ENCODE measurements around the gene HSD17B2.

The HSD17B2 gene, protein sequence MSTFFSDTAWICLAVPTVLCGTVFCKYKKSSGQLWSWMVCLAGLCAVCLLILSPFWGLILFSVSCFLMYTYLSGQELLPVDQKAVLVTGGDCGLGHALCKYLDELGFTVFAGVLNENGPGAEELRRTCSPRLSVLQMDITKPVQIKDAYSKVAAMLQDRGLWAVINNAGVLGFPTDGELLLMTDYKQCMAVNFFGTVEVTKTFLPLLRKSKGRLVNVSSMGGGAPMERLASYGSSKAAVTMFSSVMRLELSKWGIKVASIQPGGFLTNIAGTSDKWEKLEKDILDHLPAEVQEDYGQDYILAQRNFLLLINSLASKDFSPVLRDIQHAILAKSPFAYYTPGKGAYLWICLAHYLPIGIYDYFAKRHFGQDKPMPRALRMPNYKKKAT
- 0 to 0.19 (median 0) reads per million in 3 donors for total RNA-seq

DNA sequence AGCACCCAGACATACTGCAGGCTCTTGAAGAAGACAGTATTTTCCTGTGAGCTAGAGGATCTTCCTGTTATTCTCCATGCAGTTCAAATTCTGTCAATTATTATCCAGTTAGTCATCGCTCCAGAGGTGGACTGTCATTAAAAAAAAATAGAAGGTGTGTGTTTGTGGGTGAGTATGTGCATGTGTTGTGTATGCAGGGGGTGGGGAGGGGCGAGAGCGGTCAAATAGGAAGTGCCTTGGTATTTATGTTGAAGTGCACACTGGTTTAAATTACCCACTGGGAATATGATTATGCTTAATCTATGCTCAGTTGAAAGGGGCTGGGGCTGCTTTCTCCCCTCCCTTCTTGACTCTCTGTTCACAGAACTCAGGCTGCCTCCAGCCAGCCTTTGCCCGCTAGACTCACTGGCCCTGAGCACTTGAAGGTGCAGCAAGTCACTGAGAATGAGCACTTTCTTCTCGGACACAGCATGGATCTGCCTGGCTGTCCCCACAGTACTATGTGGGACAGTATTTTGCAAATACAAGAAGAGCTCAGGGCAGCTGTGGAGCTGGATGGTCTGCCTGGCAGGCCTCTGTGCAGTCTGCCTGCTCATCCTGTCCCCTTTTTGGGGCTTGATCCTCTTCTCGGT is at the start of gene HSD17B2:
HSD17B2 (plus strand) TSS at position 273 of the 632 bp plus-strand sequence; CDS start at position 445, 172 bp downstream.
- Histone ChIP-seq H3K36me3 (ENCODE audit: control insufficient read depth, insufficient read depth, low read length) (no peaks in the 10 kb centered on the region), H3K4me3 (ENCODE audit: insufficient read depth, low read depth, low read length, poor library complexity, severe bottlenecking) (no peak within 1 kb of the TSS), H3K27me3 (replicated peaks; ENCODE audit: control insufficient read depth, insufficient read depth, low read length, poor library complexity, severe bottlenecking) (no peaks in the 10 kb centered on the region), H3K4me1 (ENCODE audit: control insufficient read depth, insufficient read depth, low read length, poor library complexity, severe bottlenecking) (no peaks in the 10 kb centered on the region), H3K9me3 (ENCODE audit: control insufficient read depth, low read length) (no peaks in the 10 kb centered on the region), H3K27ac (ENCODE audit: insufficient read depth, low read length, poor library complexity, severe bottlenecking) (no peak within 1 kb of the TSS)
- DNase-seq, result no peak

- Histone ChIP-seq H3K27me3 (replicated peaks; ENCODE audit: control insufficient read depth, insufficient read depth, low read length, poor library complexity, severe bottlenecking) (no peaks in the 10 kb centered on the region), H3K9me3 (ENCODE audit: control insufficient read depth, low read length) (no peaks in the 10 kb centered on the region), H3K27ac (ENCODE audit: insufficient read depth, low read length, poor library complexity, severe bottlenecking) (no peak overlapping the region), H3K4me1 (ENCODE audit: control insufficient read depth, insufficient read depth, low read length, poor library complexity, severe bottlenecking) (no peaks in the 10 kb centered on the region), H3K36me3 (ENCODE audit: control insufficient read depth, insufficient read depth, low read length) (no peaks in the 10 kb centered on the region), H3K4me3 (ENCODE audit: insufficient read depth, low read depth, low read length, poor library complexity, severe bottlenecking) (no peak overlapping the region)
- DNase-seq, result no peak
Measured at GRCh38 chr16:81987121-81987520, 47.9 kb upstream of the HSD17B2 start.

DNA sequence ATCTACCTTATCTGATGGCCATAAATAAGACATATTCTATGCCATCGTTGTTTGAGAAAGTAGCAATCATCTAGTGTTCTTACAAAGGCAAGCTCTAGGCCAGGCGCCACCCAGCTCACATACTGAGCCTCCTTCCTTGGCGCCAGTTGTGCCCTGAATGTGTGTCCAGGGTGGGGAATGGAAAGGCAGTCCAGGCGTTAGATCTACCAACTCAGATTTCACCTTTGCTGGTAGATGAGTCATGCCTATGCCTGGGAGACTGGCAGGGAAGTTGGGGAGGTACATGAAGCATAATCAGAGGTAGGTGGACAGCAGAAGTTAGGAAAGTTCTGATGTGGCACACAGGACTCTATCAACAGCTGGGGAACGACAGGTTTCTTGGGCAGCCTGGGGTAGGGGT is 47.3 kb upstream of the HSD17B2 start:
- no peak overlapping the region for H3K27ac ChIP-seq (ENCODE audit: insufficient read depth, low read length, poor library complexity, severe bottlenecking)
- no peak overlapping the region for H3K4me3 ChIP-seq (ENCODE audit: insufficient read depth, low read depth, low read length, poor library complexity, severe bottlenecking)
- no peak for DNase-seq
- no peaks in the 10 kb centered on the region for H3K36me3 ChIP-seq (ENCODE audit: control insufficient read depth, insufficient read depth, low read length)
- H3K27me3 ChIP-seq (replicated peaks; ENCODE audit: control insufficient read depth, insufficient read depth, low read length, poor library complexity, severe bottlenecking), result no peaks in the 10 kb centered on the region
- no peaks in the 10 kb centered on the region for H3K4me1 ChIP-seq (ENCODE audit: control insufficient read depth, insufficient read depth, low read length, poor library complexity, severe bottlenecking)
- H3K9me3 ChIP-seq (ENCODE audit: control insufficient read depth, low read length), result no peaks in the 10 kb centered on the region

DNA sequence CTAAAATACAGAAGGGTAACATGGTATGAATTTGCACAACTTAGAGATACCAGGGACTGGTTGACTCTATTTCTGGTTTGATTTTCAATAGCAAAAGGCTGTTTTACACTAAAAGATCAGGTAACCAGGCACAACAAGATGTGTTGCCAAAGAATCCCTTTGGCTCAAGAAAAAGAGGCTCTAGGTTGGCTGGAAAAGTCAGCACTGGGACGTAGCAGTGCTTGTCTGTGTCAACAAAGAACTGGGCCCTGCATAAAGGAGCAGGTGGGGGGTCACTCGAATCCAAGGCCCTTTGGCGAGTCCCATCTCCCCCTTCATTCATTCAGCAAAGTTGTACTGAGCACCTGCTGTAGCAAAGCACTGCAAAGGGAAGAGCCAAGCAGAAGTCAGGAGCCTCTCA is 42.2 kb upstream of the HSD17B2 start:
- H3K36me3 ChIP-seq (ENCODE audit: control insufficient read depth, insufficient read depth, low read length), result no peaks in the 10 kb centered on the region
- no peak overlapping the region for H3K27ac ChIP-seq (ENCODE audit: insufficient read depth, low read length, poor library complexity, severe bottlenecking)
- no peak for DNase-seq
- H3K4me1 ChIP-seq (ENCODE audit: control insufficient read depth, insufficient read depth, low read length, poor library complexity, severe bottlenecking), result no peaks in the 10 kb centered on the region
- no peaks in the 10 kb centered on the region for H3K27me3 ChIP-seq (replicated peaks; ENCODE audit: control insufficient read depth, insufficient read depth, low read length, poor library complexity, severe bottlenecking)
- H3K9me3 ChIP-seq (ENCODE audit: control insufficient read depth, low read length), result no peaks in the 10 kb centered on the region
- no peak overlapping the region for H3K4me3 ChIP-seq (ENCODE audit: insufficient read depth, low read depth, low read length, poor library complexity, severe bottlenecking)

DNA sequence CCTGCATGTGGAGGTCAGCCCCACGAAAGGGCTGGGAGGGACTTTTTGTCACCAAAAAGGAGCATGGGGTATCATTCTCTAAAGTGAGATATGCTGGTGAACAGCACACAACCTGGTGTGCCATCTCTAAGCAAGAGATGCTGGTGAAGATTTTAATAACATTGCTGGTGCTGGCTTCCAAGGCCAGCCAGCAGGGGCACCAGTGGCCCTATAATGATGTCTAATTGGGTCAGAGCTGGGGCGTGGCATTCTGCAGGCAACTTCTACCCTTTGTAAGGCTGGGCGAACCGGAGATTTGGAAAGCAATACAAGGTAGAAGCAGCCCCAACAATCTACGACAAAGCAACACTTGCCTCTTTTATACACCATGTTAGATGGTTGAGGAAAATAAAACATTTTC is 40.6 kb upstream of the HSD17B2 start:
- Histone ChIP-seq H3K4me3 (ENCODE audit: insufficient read depth, low read depth, low read length, poor library complexity, severe bottlenecking) (no peak overlapping the region), H3K27me3 (replicated peaks; ENCODE audit: control insufficient read depth, insufficient read depth, low read length, poor library complexity, severe bottlenecking) (no peaks in the 10 kb centered on the region), H3K27ac (ENCODE audit: insufficient read depth, low read length, poor library complexity, severe bottlenecking) (no peak overlapping the region), H3K9me3 (ENCODE audit: control insufficient read depth, low read length) (no peaks in the 10 kb centered on the region), H3K4me1 (ENCODE audit: control insufficient read depth, insufficient read depth, low read length, poor library complexity, severe bottlenecking) (no peaks in the 10 kb centered on the region), H3K36me3 (ENCODE audit: control insufficient read depth, insufficient read depth, low read length) (peaks cover 6% of the 10 kb centered on the region)
- DNase-seq, result no peak

DNA sequence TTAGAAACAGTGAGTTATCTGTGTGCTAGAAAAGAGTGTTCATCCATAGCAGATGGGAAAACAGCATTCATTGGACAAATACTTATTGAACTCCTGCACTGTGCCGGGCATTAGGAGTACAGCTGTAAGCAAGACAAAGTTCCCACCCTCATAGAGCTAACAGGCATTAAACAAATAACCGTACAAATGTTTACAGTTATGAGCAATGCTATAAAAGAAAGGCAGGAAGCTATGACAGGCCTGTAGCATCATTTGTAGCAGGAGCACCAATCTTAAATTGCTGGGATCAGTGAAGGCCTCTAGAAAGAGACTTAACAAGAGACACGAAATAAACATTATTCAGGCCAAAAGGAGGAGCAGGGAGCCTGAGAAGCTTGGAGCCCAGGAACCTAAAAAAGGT is 39.4 kb upstream of the HSD17B2 start:
- DNase-seq, result no peak
- Histone ChIP-seq H3K4me3 (ENCODE audit: insufficient read depth, low read depth, low read length, poor library complexity, severe bottlenecking) (no peak overlapping the region), H3K27me3 (replicated peaks; ENCODE audit: control insufficient read depth, insufficient read depth, low read length, poor library complexity, severe bottlenecking) (no peaks in the 10 kb centered on the region), H3K9me3 (ENCODE audit: control insufficient read depth, low read length) (no peaks in the 10 kb centered on the region), H3K4me1 (ENCODE audit: control insufficient read depth, insufficient read depth, low read length, poor library complexity, severe bottlenecking) (no peaks in the 10 kb centered on the region), H3K27ac (ENCODE audit: insufficient read depth, low read length, poor library complexity, severe bottlenecking) (no peak overlapping the region), H3K36me3 (ENCODE audit: control insufficient read depth, insufficient read depth, low read length) (peaks cover 11% of the 10 kb centered on the region)

DNA sequence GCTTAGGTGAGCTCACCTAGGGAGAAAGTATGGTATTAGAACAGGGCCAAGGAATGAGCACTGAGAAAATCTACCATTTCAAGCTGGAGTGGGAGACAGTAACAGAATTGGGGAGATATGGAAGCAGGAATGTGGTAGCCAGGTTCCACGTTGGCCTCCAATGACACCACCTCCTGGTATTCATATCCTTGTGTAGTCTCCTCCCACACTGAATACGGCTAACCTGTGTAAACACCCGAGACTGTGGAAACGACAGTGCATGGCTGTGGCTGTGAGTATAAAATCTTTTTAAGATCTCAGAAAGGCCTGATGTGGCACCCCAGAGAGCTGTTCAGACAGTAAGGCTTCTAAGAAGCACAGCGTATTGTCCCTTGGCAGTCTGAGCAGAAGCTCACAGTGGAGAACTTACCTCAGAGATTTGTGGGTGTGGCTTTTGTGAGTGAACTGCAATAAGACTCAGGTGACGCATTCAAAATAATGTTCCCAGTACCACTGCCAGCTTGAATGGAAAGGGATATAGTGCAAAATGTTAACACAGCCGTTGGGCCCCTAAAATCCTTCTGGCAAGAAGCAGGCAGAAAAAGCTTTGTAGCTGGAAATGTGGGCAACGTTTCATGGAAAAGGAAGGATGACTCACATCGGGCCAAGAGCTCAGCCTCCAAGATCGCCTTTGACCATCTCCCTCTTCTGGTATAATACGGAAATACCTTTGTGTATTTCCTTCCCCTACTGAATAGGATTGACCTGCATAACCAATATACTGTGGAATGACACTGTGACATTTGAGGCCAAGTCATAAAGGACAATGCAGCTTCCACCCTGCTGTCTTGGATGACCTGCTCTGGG is 38.2 kb upstream of the HSD17B2 start:
- Histone ChIP-seq H3K9me3 (ENCODE audit: control insufficient read depth, low read length) (no peaks in the 10 kb centered on the region), H3K4me1 (ENCODE audit: control insufficient read depth, insufficient read depth, low read length, poor library complexity, severe bottlenecking) (no peaks in the 10 kb centered on the region), H3K27me3 (replicated peaks; ENCODE audit: control insufficient read depth, insufficient read depth, low read length, poor library complexity, severe bottlenecking) (no peaks in the 10 kb centered on the region), H3K36me3 (ENCODE audit: control insufficient read depth, insufficient read depth, low read length) (peaks cover 11% of the 10 kb centered on the region), H3K27ac (ENCODE audit: insufficient read depth, low read length, poor library complexity, severe bottlenecking) (no peak overlapping the region), H3K4me3 (ENCODE audit: insufficient read depth, low read depth, low read length, poor library complexity, severe bottlenecking) (no peak overlapping the region)
- DNase-seq, result no peak

DNA sequence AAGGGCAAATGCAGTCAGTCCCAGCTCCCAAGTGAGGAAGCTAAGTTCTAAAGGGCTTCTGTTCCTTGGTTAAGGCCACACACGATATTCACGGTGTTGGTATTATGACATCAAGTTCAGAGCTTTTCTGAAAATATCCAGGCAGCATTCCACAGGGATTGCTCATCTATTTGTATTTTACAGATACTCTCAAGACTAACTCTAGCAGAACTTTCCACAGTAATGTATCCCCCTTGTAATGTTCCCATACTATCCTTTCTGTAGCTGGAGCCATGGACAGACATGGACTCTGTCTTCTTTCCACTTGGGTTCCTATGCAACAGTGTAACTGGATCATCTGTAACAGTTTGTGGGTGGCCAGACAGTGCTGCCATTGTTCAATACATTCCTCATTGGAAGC is 37.3 kb upstream of the HSD17B2 start:
- Histone ChIP-seq H3K4me1 (ENCODE audit: control insufficient read depth, insufficient read depth, low read length, poor library complexity, severe bottlenecking) (no peaks in the 10 kb centered on the region), H3K27ac (ENCODE audit: insufficient read depth, low read length, poor library complexity, severe bottlenecking) (no peak overlapping the region), H3K36me3 (ENCODE audit: control insufficient read depth, insufficient read depth, low read length) (peaks cover 11% of the 10 kb centered on the region), H3K4me3 (ENCODE audit: insufficient read depth, low read depth, low read length, poor library complexity, severe bottlenecking) (no peak overlapping the region), H3K9me3 (ENCODE audit: control insufficient read depth, low read length) (no peaks in the 10 kb centered on the region), H3K27me3 (replicated peaks; ENCODE audit: control insufficient read depth, insufficient read depth, low read length, poor library complexity, severe bottlenecking) (no peaks in the 10 kb centered on the region)
- no peak for DNase-seq

GRCh38 chr16:82002831-82003230 is 32.2 kb upstream of the HSD17B2 start:
- Histone ChIP-seq H3K9me3 (ENCODE audit: control insufficient read depth, low read length) (no peaks in the 10 kb centered on the region), H3K4me1 (ENCODE audit: control insufficient read depth, insufficient read depth, low read length, poor library complexity, severe bottlenecking) (no peaks in the 10 kb centered on the region), H3K27me3 (replicated peaks; ENCODE audit: control insufficient read depth, insufficient read depth, low read length, poor library complexity, severe bottlenecking) (no peaks in the 10 kb centered on the region), H3K4me3 (ENCODE audit: insufficient read depth, low read depth, low read length, poor library complexity, severe bottlenecking) (no peak overlapping the region), H3K27ac (ENCODE audit: insufficient read depth, low read length, poor library complexity, severe bottlenecking) (no peak overlapping the region), H3K36me3 (ENCODE audit: control insufficient read depth, insufficient read depth, low read length) (peaks cover 11% of the 10 kb centered on the region)
- DNase-seq, result no peak

- no peak overlapping the region for H3K27ac ChIP-seq (ENCODE audit: insufficient read depth, low read length, poor library complexity, severe bottlenecking)
- H3K36me3 ChIP-seq (ENCODE audit: control insufficient read depth, insufficient read depth, low read length), result peaks cover 3% of the 10 kb centered on the region
- no peak overlapping the region for H3K4me3 ChIP-seq (ENCODE audit: insufficient read depth, low read depth, low read length, poor library complexity, severe bottlenecking)
- no peaks in the 10 kb centered on the region for H3K4me1 ChIP-seq (ENCODE audit: control insufficient read depth, insufficient read depth, low read length, poor library complexity, severe bottlenecking)
- DNase-seq, result no peak
- no peaks in the 10 kb centered on the region for H3K9me3 ChIP-seq (ENCODE audit: control insufficient read depth, low read length)
- no peaks in the 10 kb centered on the region for H3K27me3 ChIP-seq (replicated peaks; ENCODE audit: control insufficient read depth, insufficient read depth, low read length, poor library complexity, severe bottlenecking)
Measured at GRCh38 chr16:82004601-82005000, 30.5 kb upstream of the HSD17B2 start.
